ENCODE results near the gene SPAG16.

GRCh38 chr2:213669657-213670056 is 385.4 kb downstream of the SPAG16 start:
- TF ChIP-seq CTCF (IDR thresholded peaks at IDR 0.05; ENCODE audit: low read depth, low read length) = no peak
- TF ChIP-seq POLR2A (IDR thresholded peaks at IDR 0.05; ENCODE audit: extremely low read depth, insufficient read length) = no peak

Measured in NB4 (cell line).